IPS-18c (cell line): ENCODE results near the gene MID1.

Source experiments
- H3K4me3 ChIP-seq: 2 replicates; pipeline ENCODE4 v1.7.0; 2013; ENCODE audit warnings: low read depth, mild to moderate bottlenecking, low read length, moderate library complexity; ENCODE audit not compliant: insufficient read depth
- H3K9me3 ChIP-seq: one replicate; pipeline ENCODE4 v1.6.1; 2013; ENCODE audit warnings: mild to moderate bottlenecking, low read length, moderate library complexity; ENCODE audit not compliant: control insufficient read depth, insufficient read depth

Gene MID1

GRCh38 chrX:10401239-10401638, 219.1 kb downstream of the MID1 start:
- Histone ChIP-seq H3K4me3 (no peak overlapping the region), H3K9me3 (peaks cover 3% of the 10 kb centered on the region)

GRCh38 chrX:10399043-10399741, 221.2 kb downstream of the MID1 start:
- H3K9me3 ChIP-seq: peaks cover 3% of the 10 kb centered on the region
- no peak overlapping the region for H3K4me3 ChIP-seq

GRCh38 chrX:10398215-10398614, 222.2 kb downstream of the MID1 start:
- no peak overlapping the region for H3K4me3 ChIP-seq
- peaks cover 5% of the 10 kb centered on the region for H3K9me3 ChIP-seq

- Histone ChIP-seq H3K9me3 (peaks cover 5% of the 10 kb centered on the region), H3K4me3 (no peak overlapping the region)
Observed at GRCh38 chrX:10397349-10397748, 223.0 kb downstream of the MID1 start.

- H3K4me3 ChIP-seq: no peak overlapping the region
- H3K9me3 ChIP-seq: peaks cover 8% of the 10 kb centered on the region
Observed at GRCh38 chrX:10395643-10396042, 224.7 kb downstream of the MID1 start.
